HG03439 (cell line): ENCODE measurements around the gene APBA3.

Experiments used
- ATAC-seq: cut with Tn5 transposase; IDR thresholded peaks from one replicate; pipeline ENCODE4 v1.9.1; 2021; ENCODE audit warnings: mild to moderate bottlenecking, moderate library complexity; ENCODE audit not compliant: unreplicated experiment

APBA3 gene, protein sequence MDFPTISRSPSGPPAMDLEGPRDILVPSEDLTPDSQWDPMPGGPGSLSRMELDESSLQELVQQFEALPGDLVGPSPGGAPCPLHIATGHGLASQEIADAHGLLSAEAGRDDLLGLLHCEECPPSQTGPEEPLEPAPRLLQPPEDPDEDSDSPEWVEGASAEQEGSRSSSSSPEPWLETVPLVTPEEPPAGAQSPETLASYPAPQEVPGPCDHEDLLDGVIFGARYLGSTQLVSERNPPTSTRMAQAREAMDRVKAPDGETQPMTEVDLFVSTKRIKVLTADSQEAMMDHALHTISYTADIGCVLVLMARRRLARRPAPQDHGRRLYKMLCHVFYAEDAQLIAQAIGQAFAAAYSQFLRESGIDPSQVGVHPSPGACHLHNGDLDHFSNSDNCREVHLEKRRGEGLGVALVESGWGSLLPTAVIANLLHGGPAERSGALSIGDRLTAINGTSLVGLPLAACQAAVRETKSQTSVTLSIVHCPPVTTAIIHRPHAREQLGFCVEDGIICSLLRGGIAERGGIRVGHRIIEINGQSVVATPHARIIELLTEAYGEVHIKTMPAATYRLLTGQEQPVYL

DNA sequence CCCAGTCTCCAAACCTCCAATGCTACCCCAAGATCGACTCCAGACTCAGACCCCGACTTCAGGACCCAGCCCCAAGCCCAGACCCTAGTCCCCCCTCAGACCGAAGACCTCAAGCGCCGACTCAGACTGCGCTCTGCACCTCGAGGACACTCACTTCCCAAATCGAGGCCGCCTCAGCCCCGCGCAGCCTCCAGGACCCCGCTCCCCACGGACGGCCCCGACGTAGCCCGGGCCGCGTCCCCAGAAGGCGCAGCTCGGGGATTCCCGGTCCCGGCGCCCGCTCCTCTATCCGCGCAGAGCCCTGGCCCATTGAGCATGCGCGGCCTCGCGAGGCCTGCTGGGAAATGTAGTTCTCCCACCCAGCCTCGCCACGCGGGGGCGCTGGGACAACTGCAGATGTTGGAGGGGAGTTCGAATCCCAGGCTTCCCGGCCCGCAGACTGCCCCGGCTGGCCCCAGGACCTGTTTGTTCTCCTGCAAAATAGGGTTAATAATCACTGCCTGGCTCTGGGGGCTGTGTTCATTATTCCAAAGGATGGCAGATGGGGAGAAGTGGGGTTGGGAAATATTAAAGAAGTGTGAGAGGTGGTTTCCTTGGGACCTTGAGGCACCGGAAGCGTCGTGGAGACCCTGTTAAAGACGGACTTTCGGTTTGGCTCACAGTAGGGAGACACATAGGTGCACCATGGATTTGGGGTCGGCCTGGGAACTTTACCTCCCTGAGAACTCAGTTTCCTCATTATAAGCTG, at the start of gene APBA3:
TSS of gene APBA3 (minus strand) at position 311 of the 748 bp plus-strand sequence. CDS start 1,428 bp downstream, outside the sequence.
- ATAC-seq: peak; percentile 48

DNA sequence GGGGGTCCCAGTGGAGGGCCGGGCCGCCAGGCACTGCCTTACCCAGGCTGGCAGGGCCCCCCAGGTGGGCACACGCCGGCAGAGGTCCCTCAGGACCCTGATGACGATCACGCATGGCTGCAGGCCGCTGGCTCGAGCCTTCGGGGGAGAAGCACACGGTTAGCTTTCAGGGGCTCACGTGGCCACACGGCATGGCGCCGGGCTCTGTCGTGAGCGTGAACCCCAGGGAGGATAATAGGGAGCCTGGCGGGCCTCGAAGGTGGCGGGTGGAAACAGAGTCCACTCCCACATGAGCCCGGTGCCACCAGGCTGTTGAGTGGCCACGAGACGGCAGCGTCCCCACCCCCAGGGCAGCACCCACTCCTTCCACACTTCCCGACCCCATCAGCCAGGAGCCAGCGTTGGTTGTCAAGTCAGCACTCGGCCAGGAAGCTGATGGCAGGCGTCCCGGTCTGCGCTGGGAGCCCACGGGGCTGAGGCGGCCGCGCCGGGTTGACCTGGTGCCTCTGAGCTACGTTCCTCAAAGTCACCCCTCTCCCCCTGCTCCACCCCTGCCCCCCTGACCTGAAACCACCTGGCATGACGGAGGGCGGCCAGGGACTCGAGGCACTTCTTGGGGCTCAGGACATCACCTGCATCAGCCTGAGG, 49.3 kb upstream of the APBA3 start:
- no peak for ATAC-seq

DNA sequence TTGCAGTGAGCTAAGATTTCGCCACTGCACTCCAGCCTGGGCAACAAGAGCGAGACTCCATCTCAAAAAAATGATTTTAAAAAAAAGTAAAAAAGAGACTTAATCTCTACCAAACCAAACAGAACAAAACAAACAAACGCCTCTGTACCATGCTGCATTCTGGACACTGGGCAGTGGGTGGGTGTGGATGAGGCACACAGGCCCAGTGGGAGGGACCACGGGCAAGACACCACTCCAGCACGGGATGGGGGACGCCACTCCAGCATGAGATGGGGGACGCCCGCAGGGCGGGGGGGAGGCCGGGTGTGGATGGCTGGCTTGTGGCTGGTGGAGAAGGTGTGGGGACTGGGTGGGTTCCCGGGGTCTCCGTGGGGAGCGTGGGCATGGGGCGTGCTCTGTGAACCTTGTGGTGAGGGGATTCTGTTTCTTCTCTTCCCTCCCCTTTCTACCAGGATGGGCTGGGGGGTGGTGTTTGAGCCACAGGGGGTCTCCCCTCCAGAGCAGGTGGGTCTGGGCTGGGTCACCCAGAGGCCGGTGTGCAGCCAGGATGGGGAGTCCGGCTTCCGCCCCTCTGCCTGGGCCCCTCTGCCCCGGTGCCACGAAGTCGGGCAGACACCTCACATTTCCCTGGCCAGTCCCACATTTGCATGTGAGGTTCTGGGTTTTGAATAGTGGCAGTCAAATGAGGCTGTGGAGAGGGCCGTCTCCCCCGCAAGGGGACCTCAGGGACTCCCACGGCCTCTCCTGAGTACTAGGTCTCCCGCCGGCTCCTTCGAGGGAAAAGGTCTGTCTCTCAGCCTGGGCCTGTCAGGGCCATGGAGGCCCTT, 48.6 kb upstream of the APBA3 start:
- ATAC-seq: peak; percentile 58

DNA sequence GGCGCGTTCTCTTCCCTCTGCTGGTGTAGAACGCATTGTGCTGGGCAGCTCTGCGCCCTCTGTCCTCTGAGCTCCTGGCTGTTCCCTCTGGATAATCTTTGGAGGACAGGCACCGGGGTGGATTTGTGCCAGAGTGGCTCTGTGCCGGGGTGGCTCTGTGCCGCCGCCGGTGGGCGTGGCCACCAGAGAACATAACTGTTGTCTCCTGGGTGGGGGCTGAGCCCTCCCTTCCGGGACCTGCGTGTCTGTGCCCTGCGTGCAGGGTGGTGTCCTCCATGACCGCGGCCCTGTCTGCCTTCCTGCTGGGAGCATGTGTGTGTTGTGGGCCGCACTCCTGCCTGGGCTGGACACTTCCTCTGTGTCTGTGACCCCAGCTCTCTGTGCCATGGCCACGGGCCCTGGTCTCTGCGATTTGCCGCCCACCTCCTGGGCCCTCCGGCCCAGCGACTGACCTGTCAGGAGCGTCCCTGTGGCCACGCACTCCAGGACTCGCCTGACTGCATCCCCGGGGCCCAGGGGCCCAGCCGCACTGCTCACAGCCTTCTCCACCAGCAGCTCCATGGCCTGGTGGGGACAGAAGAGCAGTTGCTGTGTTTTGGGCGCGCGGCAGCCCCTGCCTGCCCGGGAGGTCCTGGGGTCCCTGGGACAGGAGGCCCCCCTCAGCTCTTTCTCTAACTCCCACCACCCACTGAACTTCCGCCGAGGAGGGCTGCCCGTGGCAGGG, 47.1 kb upstream of the APBA3 start:
- no peak for ATAC-seq

DNA sequence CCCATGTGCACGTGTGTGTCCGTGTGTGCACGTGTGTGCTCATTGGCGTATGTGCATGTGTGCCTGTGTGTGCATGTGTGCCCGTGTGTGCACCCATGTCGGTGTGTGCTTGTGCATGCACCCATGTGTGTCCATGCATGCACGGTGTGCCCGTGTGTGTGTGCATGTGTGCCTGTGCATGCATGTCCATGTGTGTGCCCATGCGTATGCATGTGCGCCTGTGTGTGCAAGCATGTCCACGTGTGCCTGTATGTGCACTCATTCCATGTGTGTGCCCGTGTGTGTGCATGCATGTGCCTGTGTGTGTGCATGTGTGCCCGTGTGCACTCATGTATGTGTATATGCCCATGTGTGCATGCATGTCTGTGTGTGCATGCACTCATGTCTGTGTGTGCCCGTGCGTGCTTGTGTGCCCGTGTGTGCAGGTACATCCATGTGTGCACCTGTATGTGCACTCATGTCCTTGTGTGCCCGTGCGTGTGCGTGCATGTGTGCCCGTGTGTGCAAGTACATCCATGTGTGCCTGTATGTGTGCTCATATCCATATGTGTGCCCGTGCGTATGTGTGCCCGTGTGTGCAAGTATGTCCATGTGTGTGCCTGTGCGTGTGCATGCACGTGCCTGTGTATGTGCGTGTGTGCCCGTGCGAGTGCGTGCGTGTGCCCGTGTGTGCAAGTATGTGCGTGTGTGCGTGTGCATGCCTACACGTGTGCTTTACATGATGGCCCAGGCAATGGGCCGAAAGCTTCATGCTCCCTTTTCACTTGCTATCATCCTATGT, 46.3 kb upstream of the APBA3 start:
- ATAC-seq: no peak

DNA sequence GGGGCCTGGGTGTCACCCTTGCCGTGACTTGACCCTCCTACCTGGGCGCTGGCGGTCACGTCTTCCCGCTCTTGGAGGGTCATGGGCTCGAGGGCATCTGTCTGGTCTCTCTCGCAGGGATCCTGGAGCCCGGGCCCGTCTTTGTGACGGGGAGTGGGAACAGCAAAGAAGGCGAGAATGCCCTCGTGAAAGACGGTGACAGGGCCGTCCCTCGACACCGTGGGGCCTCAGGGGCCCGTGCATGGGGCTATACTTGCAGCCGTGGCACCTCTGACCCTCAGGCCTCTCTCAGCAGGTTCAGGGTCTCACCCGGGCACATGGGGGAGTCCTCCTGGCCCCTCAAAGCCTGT, 45.6 kb upstream of the APBA3 start:
- no peak for ATAC-seq

DNA sequence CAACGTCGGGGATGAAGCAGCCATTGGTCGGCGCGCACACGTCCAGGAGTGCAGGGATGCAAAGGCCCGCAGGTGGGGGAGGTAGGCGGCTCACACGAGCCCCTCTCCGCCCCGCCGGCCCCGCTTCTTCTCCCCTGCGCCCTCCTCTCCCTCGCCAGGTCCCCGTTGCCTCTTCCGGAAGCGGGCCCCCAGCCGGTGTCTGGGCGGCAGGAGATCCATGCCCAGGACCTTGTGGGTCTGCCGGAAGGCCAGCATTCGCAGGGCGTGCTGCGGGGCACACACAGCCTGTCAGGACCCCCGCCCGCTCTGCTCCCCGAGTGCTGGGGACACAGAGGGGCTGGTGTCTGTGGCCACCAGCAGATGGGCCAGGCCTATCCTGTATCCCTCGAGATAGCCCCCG, 44.4 kb upstream of the APBA3 start:
- ATAC-seq: no peak

DNA sequence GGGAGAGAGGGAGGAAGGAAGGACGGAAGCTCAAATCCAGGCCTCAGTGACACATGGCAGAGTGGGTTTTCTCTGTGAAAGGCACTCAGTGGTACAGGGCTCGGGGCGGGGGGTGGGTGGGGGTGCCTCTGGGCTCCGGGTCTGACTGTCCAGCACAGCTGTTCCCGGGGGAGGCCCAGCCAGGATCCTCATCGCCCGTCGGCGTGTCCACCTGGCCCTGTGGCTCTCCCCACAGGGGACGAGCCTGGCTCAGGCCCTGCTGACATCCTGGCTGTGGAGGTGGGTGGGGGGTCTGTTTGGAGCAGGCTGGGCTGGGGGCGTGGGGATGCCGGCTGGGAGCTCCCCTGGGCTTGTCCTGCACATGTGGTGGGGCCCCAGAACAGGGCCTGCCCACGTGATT, 42.9 kb upstream of the APBA3 start:
- no peak for ATAC-seq

DNA sequence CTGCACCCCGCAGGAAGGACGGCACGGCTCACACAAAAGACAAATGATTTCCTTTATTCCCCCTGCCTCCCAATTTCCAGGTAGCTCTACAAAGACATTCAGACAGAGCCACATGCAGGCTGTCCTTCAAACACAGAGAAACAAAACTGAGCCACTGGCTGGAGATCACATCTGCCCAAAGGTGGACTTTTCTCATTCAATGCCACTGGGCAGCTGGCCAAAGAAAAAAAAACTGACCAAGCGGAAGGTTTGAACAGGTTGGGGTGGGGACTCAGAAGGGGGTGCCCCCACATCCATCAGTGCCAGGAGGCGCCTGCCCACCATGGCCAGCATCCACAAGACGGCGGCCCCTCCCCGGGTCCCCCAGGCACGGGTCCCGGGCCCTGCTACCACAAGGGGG, 42.5 kb upstream of the APBA3 start:
- no peak for ATAC-seq

DNA sequence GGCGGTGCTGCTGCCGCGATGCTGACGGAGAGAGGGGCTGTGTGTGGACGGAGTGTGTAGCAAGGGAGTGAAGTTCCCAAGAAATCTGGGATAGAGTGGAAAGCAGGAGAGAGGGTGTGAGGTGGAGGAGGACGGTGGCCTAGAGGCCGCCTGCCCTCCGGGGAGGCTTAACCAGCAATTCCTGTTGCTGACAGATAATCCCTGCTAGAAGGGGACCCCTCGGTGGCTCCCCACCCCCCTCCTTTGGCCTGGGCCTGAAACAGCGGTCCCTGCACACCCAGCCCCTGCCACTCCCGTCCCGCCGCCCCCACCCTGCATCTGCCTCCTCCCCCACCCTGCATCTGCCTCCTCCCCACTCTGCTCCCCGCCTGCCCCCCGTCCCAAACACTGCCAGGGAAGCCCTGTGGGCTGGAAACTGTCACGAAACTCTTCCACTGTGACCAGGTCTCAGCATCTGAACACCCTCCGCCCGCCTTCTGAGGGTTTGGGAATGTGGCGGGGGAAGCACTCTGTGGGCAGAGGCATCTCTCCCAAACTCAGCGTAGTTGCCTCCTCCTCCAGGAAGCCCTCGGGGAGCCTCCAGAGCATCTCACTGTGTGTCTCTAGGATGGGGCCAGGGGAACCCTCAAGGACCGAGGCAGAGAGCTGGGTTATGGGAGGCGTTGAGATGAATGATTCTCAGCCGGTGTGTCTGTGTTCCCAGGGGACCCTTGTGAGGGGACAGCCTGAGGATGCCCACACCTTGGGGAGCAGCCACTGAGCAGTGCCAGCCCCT, 41.8 kb upstream of the APBA3 start:
- ATAC-seq: no peak

DNA sequence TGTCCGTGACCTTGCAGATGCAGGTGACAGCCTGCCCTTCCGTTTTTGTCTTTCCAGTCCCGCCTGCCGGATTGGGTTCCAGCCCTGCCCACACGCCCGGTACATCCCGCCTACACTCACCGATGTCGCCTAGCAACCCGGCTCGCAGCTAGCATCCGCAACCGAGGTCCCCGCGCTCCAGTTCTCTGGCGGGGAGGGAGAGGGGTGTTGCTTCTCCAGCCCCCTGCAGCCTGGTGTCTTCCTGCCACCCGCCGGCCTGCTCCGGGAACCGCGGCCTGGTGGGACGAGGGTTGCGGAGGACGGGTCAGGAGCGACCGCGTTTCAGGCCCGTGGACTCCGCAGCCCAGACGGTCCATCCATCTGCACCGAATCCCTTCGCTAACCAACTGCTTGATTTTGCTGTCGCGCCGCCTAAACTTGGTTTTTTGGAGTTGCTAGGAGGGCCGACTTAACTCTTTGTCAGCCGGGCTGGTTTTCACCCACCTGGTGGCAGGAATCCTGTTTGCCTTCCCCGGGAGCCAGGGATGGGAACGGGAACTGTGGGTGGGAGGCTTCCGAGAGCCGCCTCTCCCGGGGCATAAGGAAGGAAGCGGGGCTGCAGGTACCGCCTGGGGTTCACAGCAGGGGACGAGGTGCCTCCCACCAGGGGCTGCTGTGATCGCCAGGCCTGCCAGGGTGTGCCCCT, 40.1 kb upstream of the APBA3 start:
- ATAC-seq: no peak

DNA sequence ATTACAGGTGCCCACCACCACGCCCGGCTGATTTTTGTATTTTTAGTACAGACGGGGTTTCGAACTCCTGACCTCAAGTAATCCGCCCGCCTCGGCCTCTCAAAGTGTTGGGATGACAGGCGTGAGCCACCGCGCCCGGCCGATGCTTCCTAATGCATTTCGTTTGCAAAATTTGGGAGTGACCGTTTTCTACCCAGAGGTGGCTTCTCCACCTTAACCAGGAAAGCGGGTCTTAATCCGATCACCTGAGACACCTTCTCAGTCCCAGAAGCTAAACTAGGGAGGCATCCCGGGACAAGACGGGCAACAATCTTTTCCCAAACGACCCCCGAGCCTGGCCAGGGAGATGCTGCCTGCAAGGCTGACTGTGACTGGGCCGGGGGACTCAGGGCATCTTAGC, 39.5 kb upstream of the APBA3 start:
- no peak for ATAC-seq

DNA sequence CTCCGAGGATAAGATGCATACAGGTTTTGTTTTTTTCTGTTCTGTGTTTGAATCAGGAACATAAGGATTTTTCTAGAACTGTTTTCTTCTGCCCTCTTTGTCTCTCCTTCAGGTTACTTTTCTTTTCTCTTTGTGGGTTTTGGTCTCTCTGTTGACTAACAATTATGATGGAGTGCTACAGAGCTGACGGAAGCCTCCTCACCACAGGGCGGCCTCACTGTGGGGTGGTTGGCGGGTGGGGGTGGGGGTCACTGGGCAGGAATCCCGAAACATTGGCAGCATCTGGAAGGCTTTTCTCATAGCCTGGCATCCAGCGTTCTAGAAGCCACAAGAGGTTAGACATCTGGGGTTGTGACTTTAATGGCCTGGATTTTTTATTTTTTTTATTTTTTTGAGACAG, 36.6 kb upstream of the APBA3 start:
- no peak for ATAC-seq

DNA sequence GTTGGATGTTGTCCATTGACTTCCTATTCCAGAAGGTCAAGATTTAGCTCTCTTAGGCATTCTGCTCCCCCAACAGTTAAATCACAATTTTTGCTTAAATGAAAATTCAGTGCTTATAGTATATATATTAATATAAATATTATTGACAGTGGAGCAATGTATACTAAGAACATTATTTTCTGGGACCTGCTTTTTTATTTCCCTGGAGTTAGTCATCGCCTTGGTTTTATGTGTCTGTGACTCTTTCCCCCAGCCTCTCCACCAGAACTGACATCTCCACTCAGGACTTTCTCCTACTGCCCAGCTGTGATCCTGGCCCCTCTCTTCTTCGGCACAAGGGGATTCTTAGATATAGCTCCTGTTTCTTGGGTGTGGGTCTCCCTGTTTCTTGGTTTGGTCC, 34.9 kb upstream of the APBA3 start:
- ATAC-seq: no peak

DNA sequence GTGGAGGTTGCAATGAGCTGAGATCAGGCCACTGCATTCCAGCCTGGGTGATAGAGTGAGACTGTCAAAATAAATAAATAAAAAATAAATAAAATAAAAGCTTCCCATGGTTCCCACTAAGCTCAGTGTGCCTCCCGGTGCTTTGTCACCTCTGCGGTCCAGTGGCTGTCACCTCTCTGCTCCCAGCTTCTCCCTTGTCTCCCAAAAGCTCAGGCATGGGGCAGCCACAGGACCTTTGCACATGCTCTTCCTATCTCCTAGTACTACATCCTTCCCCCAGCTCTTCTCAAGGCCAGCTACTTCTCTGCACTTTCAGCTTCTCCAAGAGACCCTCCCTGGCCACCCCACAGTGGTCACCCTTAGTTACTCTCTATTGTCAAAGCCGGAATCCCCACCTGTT, 32.3 kb upstream of the APBA3 start:
- no peak for ATAC-seq

DNA sequence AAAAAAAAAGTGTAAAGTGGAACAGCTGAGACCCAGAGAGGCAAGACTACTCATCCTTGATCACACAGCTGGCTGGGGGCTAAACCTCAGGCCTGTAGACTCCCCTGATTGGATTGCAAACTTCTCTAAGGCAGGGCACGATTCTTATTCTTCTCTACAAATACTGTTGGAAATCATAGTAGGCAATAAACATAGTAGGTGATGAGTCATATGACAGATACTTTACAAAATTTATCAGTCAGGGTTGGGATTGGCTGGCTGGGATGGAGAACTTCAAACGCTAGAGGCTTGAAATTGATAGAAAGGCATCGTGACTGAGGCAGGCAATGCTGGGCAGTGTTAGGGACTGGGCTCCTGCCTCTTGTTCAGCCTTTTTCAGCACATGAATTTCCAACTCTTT, 30.6 kb upstream of the APBA3 start:
- ATAC-seq: no peak

DNA sequence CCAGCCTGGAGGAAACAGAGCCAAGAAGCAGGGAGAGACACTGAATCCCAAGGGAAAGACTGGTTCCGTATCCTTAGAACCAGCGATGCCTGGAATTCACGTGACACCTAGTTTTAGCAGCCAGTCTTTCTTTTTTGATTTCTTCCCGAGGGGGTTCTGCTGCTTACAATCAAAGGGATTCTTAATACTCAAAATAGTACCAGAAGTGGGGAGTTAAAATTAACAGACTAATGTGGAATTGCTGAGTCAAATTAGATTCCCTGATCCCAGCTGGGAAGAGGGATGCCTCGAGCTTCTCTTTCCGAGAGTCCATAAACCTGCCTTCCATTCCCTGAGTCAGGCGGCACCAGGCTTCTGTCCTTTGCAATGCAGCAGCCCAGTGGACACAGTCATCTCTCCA, 29.4 kb upstream of the APBA3 start:
- no peak for ATAC-seq

DNA sequence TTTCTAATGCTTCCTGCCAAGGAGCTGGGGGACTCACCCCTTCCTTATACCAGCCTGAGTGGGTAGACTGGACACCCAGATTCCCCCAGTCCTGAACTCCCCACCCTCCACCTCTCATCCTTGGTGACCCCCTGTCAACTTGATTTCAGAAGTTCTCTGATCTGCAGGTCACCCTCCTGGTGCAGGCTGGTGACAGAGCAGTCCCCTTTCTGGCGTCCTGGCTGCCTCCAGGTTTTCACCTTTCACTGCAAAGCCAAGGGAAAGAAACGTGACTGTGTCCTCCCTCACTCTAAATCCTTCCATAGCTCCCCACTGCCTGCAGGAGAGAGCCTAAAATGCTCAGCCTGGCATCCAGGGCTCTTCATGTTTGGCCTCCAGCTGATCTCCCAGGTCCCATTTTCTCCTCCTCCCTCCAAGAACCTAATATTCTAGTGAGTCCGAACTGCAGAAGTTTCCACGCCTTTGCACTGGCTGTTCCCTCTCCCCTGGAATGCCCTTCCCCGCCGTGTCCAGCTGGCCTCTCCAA, 28.8 kb upstream of the APBA3 start:
- ATAC-seq: no peak
